BLaER1 (cell line): ENCODE data around the gene DAD1.
A peak's percentile ranks its signal among the peaks of the same experiment; 100 is the strongest.

Experiments
- H3K27ac ChIP-seq: shearing (Covaris generic); formaldehyde crosslinking; 2 replicates; pipeline ENCODE4 v1.8.1; 2022
- H3K27me3 ChIP-seq: shearing (Covaris generic); formaldehyde crosslinking; 2 replicates; pipeline ENCODE4 v1.8.1; 2022
- H3K36me3 ChIP-seq: shearing (Covaris generic); formaldehyde crosslinking; 2 replicates; pipeline ENCODE4 v1.8.1; 2022
- H3K4me1 ChIP-seq: shearing (Covaris generic); formaldehyde crosslinking; 2 replicates; pipeline ENCODE4 v1.8.1; 2022
- H3K4me2 ChIP-seq: shearing (Covaris generic); formaldehyde crosslinking; 2 replicates; pipeline ENCODE4 v1.8.1; 2022
- H3K4me3 ChIP-seq: shearing (Covaris generic); formaldehyde crosslinking; 2 replicates; pipeline ENCODE4 v1.8.1; 2022
- H3K9ac ChIP-seq: shearing (Covaris generic); formaldehyde crosslinking; 2 replicates; pipeline ENCODE4 v1.8.1; 2022
- H3K9me3 ChIP-seq: shearing (Covaris generic); formaldehyde crosslinking; 2 replicates; pipeline ENCODE4 v1.8.1; 2022
- H4K20me1 ChIP-seq: shearing (Covaris generic); formaldehyde crosslinking; 2 replicates; pipeline ENCODE4 v1.8.1; 2022
- Cebpa-rat ChIP-seq: shearing (Covaris generic); IDR thresholded peaks from 2 replicates; pipeline ENCODE4 v1.8.1; 2022

DAD1 gene

DNA sequence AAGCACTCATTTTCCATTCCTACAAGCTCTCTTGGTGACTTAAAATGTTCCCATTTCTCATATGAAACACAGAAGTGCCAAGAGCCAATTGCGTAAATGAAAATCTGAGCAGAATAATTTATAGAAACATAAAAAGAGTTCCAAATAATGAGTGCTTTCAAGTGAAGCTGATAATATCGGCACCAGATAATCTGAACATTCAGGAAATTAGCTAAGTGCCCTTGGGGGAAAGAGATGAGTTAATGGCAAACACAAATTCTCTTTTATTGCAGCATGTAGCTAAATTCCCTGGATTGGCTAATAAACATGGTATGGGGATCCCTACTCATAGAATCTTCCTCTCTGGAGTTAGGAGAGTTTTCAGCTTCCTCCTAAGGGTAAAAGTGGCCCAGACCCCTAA lies 46.7 kb downstream of the DAD1 start:
- no peak overlapping the region for H3K4me3 ChIP-seq
- H4K20me1 ChIP-seq = peaks cover 99% of the 10 kb centered on the region
- peak overlapping the region; percentile 46; the same call in 1 of the 2 replicates for H3K27ac ChIP-seq
- H3K9ac ChIP-seq = 0 out of 2 replicates have a peak overlapping the region, but pooled peaks have one; percentile 1
- no peaks in the 10 kb centered on the region for H3K9me3 ChIP-seq
- peaks cover 100% of the 10 kb centered on the region for H3K4me1 ChIP-seq
- no peaks in the 10 kb centered on the region for H3K27me3 ChIP-seq
- no peak for TF ChIP-seq Cebpa-rat
- peaks cover 98% of the 10 kb centered on the region for H3K36me3 ChIP-seq
- H3K4me2 ChIP-seq = peak overlapping the region; percentile 93

- H3K4me1 ChIP-seq = peaks cover 100% of the 10 kb centered on the region
- peak overlapping the region; percentile 93 for H3K4me2 ChIP-seq
- H3K9ac ChIP-seq = peak overlapping the region; percentile 1; the same call in 1 of the 2 replicates
- no peaks in the 10 kb centered on the region for H3K9me3 ChIP-seq
- TF ChIP-seq Cebpa-rat = no peak
- H3K36me3 ChIP-seq = peaks cover 98% of the 10 kb centered on the region
- H3K27ac ChIP-seq = peak overlapping the region; percentile 46; the same call in 1 of the 2 replicates
- no peaks in the 10 kb centered on the region for H3K27me3 ChIP-seq
- H4K20me1 ChIP-seq = peaks cover 100% of the 10 kb centered on the region
- no peak overlapping the region for H3K4me3 ChIP-seq
These were observed 47.3 kb downstream of the DAD1 start for GRCh38 chr14:22541721-22542120.

- no peak overlapping the region for H3K9ac ChIP-seq
- no peaks in the 10 kb centered on the region for H3K27me3 ChIP-seq
- H3K4me2 ChIP-seq = peak overlapping the region; percentile 24; the same call in 1 of the 2 replicates
- peaks cover 100% of the 10 kb centered on the region for H3K4me1 ChIP-seq
- H3K27ac ChIP-seq = no peak overlapping the region
- H3K36me3 ChIP-seq = peaks cover 97% of the 10 kb centered on the region
- peaks cover 100% of the 10 kb centered on the region for H4K20me1 ChIP-seq
- no peaks in the 10 kb centered on the region for H3K9me3 ChIP-seq
- H3K4me3 ChIP-seq = no peak overlapping the region
- no peak for TF ChIP-seq Cebpa-rat
These were observed 48.1 kb downstream of the DAD1 start for GRCh38 chr14:22540811-22541360.

DNA sequence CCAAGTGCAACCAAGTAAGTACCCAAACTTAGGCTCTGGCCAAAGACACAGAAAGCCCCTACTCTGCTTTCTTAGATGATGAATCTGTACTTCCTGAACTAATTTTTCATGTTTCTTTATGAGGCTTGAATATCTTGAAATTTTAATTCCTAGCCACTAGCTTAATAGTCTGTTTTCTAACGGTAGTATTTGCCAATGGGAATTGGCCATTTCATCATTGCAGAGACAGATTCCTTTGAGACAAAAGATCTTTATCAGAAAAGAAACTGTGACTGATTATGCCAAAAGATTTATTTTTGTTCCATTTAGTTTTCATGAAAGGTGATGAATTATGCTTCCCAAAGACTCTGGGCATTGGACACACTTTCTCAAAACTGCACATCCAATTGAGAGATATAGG lies 48.7 kb downstream of the DAD1 start:
- Histone ChIP-seq H3K4me1 (peaks cover 100% of the 10 kb centered on the region), H4K20me1 (peaks cover 100% of the 10 kb centered on the region), H3K27me3 (no peaks in the 10 kb centered on the region), H3K36me3 (peaks cover 96% of the 10 kb centered on the region), H3K4me3 (no peak overlapping the region), H3K27ac (peak overlapping the region; percentile 73), H3K4me2 (peak overlapping the region; percentile 44; the same call in 1 of the 2 replicates), H3K9me3 (no peaks in the 10 kb centered on the region), H3K9ac (no peak overlapping the region)
- no peak for TF ChIP-seq Cebpa-rat

GRCh38 chr14:22539831-22540230 lies 49.2 kb downstream of the DAD1 start:
- TF ChIP-seq Cebpa-rat = no peak
- Histone ChIP-seq H3K9me3 (no peaks in the 10 kb centered on the region), H3K4me2 (peak overlapping the region; percentile 44), H3K36me3 (peaks cover 96% of the 10 kb centered on the region), H4K20me1 (peaks cover 100% of the 10 kb centered on the region), H3K4me3 (no peak overlapping the region), H3K4me1 (peaks cover 100% of the 10 kb centered on the region), H3K27me3 (no peaks in the 10 kb centered on the region), H3K27ac (peak overlapping the region; percentile 73), H3K9ac (no peak overlapping the region)

- Histone ChIP-seq H4K20me1 (peaks cover 100% of the 10 kb centered on the region), H3K4me2 (peak overlapping the region; percentile 44; the same call in 1 of the 2 replicates), H3K36me3 (peaks cover 98% of the 10 kb centered on the region), H3K4me1 (peaks cover 100% of the 10 kb centered on the region), H3K9ac (0 out of 2 replicates have a peak overlapping the region, but pooled peaks have one; percentile 45), H3K27ac (peak overlapping the region; percentile 73), H3K27me3 (no peaks in the 10 kb centered on the region), H3K4me3 (no peak overlapping the region), H3K9me3 (no peaks in the 10 kb centered on the region)
- TF ChIP-seq Cebpa-rat = no peak
These were observed 50.3 kb downstream of the DAD1 start for GRCh38 chr14:22538671-22539228.

- 0 out of 2 replicates have a peak overlapping the region, but pooled peaks have one; percentile 45 for H3K9ac ChIP-seq
- H4K20me1 ChIP-seq = peaks cover 100% of the 10 kb centered on the region
- peaks cover 100% of the 10 kb centered on the region for H3K4me1 ChIP-seq
- H3K36me3 ChIP-seq = peaks cover 96% of the 10 kb centered on the region
- H3K27me3 ChIP-seq = no peaks in the 10 kb centered on the region
- peak overlapping the region; percentile 73 for H3K27ac ChIP-seq
- H3K4me2 ChIP-seq = peak overlapping the region; percentile 44
- H3K4me3 ChIP-seq = no peak overlapping the region
- no peak for TF ChIP-seq Cebpa-rat
- no peaks in the 10 kb centered on the region for H3K9me3 ChIP-seq
These were observed 51.4 kb downstream of the DAD1 start for GRCh38 chr14:22537436-22538310.

DNA sequence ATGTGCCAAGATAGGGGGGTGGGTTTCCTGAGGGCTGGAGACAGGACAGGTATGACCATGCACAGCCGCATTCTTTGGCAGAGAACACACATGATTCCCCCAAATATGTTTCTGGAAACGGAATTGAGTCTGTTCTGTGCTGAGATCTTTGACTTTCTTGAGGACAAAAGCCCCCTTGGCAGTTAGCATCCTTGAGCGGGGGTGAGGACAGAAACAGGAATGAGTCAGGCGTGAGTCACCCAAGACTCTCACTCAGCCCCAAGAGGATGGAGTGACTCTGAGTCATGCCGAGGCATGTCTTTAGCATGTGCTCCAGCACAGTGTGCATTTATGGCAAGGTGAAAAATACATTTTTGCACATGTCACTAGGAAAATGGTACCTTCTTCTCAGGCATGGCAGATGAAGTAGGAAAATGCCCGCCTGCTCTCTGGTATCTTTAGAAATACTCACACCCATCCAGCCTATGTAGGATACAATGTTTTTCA lies 52.1 kb downstream of the DAD1 start:
- Histone ChIP-seq H3K9ac (no peak overlapping the region; the same call in 1 of the 2 replicates), H4K20me1 (peaks cover 100% of the 10 kb centered on the region), H3K4me2 (peak overlapping the region; percentile 44), H3K4me1 (peaks cover 100% of the 10 kb centered on the region), H3K27me3 (no peaks in the 10 kb centered on the region), H3K4me3 (no peak overlapping the region), H3K36me3 (peaks cover 96% of the 10 kb centered on the region), H3K9me3 (no peaks in the 10 kb centered on the region), H3K27ac (peak overlapping the region; percentile 73)
- no peak for TF ChIP-seq Cebpa-rat

GRCh38 chr14:22535916-22536315 lies 53.1 kb downstream of the DAD1 start:
- no peaks in the 10 kb centered on the region for H3K27me3 ChIP-seq
- no peaks in the 10 kb centered on the region for H3K9me3 ChIP-seq
- no peak overlapping the region for H3K4me3 ChIP-seq
- no peak overlapping the region for H3K9ac ChIP-seq
- H3K27ac ChIP-seq = no peak overlapping the region
- H3K4me1 ChIP-seq = peaks cover 100% of the 10 kb centered on the region
- no peak overlapping the region for H3K4me2 ChIP-seq
- peaks cover 100% of the 10 kb centered on the region for H4K20me1 ChIP-seq
- H3K36me3 ChIP-seq = peaks cover 96% of the 10 kb centered on the region
- TF ChIP-seq Cebpa-rat = no peak

- Histone ChIP-seq H3K4me2 (peak overlapping the region; percentile 73), H4K20me1 (peaks cover 100% of the 10 kb centered on the region), H3K9me3 (no peaks in the 10 kb centered on the region), H3K4me3 (no peak overlapping the region), H3K4me1 (peaks cover 100% of the 10 kb centered on the region), H3K27me3 (no peaks in the 10 kb centered on the region), H3K9ac (no peak overlapping the region), H3K27ac (peak overlapping the region; percentile 46; the same call in 1 of the 2 replicates), H3K36me3 (peaks cover 93% of the 10 kb centered on the region)
- no peak for TF ChIP-seq Cebpa-rat
These were observed 53.9 kb downstream of the DAD1 start for GRCh38 chr14:22535126-22535525.
